DND-41 (cell line): ENCODE data around the gene NAA60.

ENCODE experiments used
- ATAC-seq: fragments of 200-7000 bp; cut with Tn5 transposase; 3 replicates; pipeline ENCODE4 v1.9.1; 2021; ENCODE audit warnings: low read depth; ENCODE audit not compliant: insufficient read depth
- DNase-seq: peaks from one replicate; pipeline ENCODE4 v3.0.0-alpha.2; 2020
- H2AFZ ChIP-seq: 2 replicates; pipeline ENCODE4 v1.6.0; 2012; ENCODE audit warnings: low read depth, low read length
- H3K27ac ChIP-seq: 2 replicates; pipeline ENCODE4 v1.5.1; 2012; ENCODE audit warnings: low read length, inconsistent platforms
- H3K27me3 ChIP-seq: fragments of 200-600 bp; sonication (generic); 2 replicates; pipeline ENCODE4 v1.6.0; 2012; ENCODE audit warnings: low read length, mild to moderate bottlenecking, inconsistent platforms; ENCODE audit not compliant: insufficient read depth, poor library complexity
- H3K36me3 ChIP-seq: 2 replicates; pipeline ENCODE4 v1.5.1; 2012; ENCODE audit warnings: low read length, inconsistent platforms; ENCODE audit not compliant: insufficient read depth
- H3K4me1 ChIP-seq: 2 replicates; pipeline ENCODE4 v1.5.1; 2012; ENCODE audit warnings: mild to moderate bottlenecking, low read length; ENCODE audit not compliant: insufficient read depth
- H3K4me2 ChIP-seq: 2 replicates; pipeline ENCODE4 v1.6.0; 2012; ENCODE audit warnings: mild to moderate bottlenecking, moderate library complexity, low read length, inconsistent platforms; ENCODE audit not compliant: insufficient read depth
- H3K4me3 ChIP-seq, 2 experiments: fragments of 200-600 bp in 1 of 2; shearing (Covaris generic) in 1 of 2; 2 replicates each; pipeline ENCODE4 v1.5.1; 2012 to 2016; ENCODE audit warnings: inconsistent platforms in 2 of 2, low read length in 2 of 2, mild to moderate bottlenecking in 2 of 2, low read depth in 1 of 2, moderate library complexity in 1 of 2
- H3K79me2 ChIP-seq: 2 replicates; pipeline ENCODE4 v1.6.0; 2012; ENCODE audit warnings: low read length, inconsistent platforms; ENCODE audit not compliant: insufficient read depth
- H3K9ac ChIP-seq: 2 replicates; pipeline ENCODE4 v1.6.0; 2012; ENCODE audit warnings: low read depth, mild to moderate bottlenecking, inconsistent platforms, low read length, moderate library complexity
- H3K9me3 ChIP-seq: 2 replicates; pipeline ENCODE4 v1.5.1; 2012; ENCODE audit warnings: low read length, moderate library complexity, mild to moderate bottlenecking, inconsistent platforms; ENCODE audit not compliant: insufficient read depth, severe bottlenecking
- H4K20me1 ChIP-seq: 2 replicates; pipeline ENCODE4 v1.6.0; 2012; ENCODE audit warnings: low read length; ENCODE audit not compliant: insufficient read depth
- CTCF ChIP-seq: IDR thresholded peaks from 2 replicates; pipeline ENCODE4 v1.5.1; 2012; ENCODE audit warnings: borderline replicate concordance, low read length, moderate library complexity, mild to moderate bottlenecking; ENCODE audit not compliant: poor library complexity, severe bottlenecking; ENCODE audit errors: extremely low read depth
- EZH2 ChIP-seq: IDR thresholded peaks from 3 replicates; pipeline ENCODE4 v1.6.1; 2012; ENCODE audit warnings: borderline replicate concordance, low read depth, mild to moderate bottlenecking, moderate library complexity, low read length, inconsistent platforms; ENCODE audit not compliant: severe bottlenecking

The NAA60 gene

GRCh38 chr16:3482659-3483241, 39.3 kb downstream of the NAA60 start:
- DNase-seq (no peak), ATAC-seq (no peak)
- peaks cover 54% of the 10 kb centered on the region for H4K20me1 ChIP-seq
- H3K27ac ChIP-seq = no peak overlapping the region
- H3K79me2 ChIP-seq = peaks cover 28% of the 10 kb centered on the region
- no peaks in the 10 kb centered on the region for H3K4me1 ChIP-seq
- no peak overlapping the region for H3K4me3 ChIP-seq
- H3K36me3 ChIP-seq = peaks cover 89% of the 10 kb centered on the region
- H3K9ac ChIP-seq = no peak overlapping the region
- no peaks in the 10 kb centered on the region for H3K9me3 ChIP-seq
- H3K27me3 ChIP-seq = no peaks in the 10 kb centered on the region
- H2AFZ ChIP-seq = no peak overlapping the region
- TF ChIP-seq EZH2 = no peak
- no peak for TF ChIP-seq CTCF
- H3K4me2 ChIP-seq = no peak overlapping the region

DNA sequence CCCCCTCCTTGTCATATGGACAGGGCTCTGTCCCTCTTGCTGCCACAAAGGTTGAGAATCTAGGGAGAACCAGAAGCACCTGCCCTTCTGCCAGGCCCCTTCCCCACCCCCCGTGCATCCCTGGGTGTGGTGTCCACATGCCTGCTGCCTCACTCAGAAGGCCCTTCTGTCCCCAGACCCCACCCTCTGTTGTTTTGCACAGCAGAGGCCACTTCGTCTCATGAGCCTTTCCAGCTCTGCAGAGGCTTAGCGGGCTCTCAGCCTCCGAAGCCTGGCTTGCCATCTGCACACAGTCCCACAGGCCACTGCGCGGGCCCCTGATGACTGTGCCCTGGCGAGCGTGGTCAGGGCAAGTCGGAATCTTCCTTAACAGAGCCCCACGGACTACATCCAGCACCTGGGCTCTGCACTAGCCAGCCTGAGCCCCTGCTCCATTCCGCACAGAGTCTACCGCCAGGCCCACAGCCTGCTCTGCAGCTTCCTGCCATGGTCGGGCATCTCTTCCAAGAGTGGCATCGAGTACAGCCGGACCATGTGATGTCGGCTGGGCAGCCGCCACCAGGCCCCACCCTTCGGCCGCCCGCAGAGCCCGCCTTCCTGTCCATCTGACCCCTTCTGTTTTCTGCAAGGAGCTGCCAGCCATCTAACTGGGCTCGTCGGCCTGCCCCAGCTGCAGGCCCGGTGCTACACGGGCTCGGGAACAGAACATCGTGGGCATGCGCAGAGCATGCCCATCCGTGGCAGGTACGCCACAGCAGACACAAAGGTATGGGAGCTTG, 41.0 kb downstream of the NAA60 start:
- no peaks in the 10 kb centered on the region for H3K4me1 ChIP-seq
- H3K36me3 ChIP-seq = peaks cover 82% of the 10 kb centered on the region
- H3K27ac ChIP-seq = no peak overlapping the region
- no peak for DNase-seq
- no peaks in the 10 kb centered on the region for H3K27me3 ChIP-seq
- no peak overlapping the region for H3K4me3 ChIP-seq
- no peak overlapping the region for H3K4me2 ChIP-seq
- no peak overlapping the region for H3K9ac ChIP-seq
- no peak for ATAC-seq
- H2AFZ ChIP-seq = no peak overlapping the region
- TF ChIP-seq CTCF (no peak), EZH2 (no peak)
- H3K79me2 ChIP-seq = peaks cover 15% of the 10 kb centered on the region
- H3K9me3 ChIP-seq = no peaks in the 10 kb centered on the region
- H4K20me1 ChIP-seq = peaks cover 42% of the 10 kb centered on the region; the same call in 1 of the 2 replicates

GRCh38 chr16:3485097-3485745, 41.7 kb downstream of the NAA60 start:
- Histone ChIP-seq H3K36me3 (peaks cover 76% of the 10 kb centered on the region), H3K4me1 (no peaks in the 10 kb centered on the region), H3K27ac (no peak overlapping the region), H2AFZ (no peak overlapping the region), H4K20me1 (peaks cover 39% of the 10 kb centered on the region; the same call in 1 of the 2 replicates), H3K4me3 (no peak overlapping the region), H3K27me3 (no peaks in the 10 kb centered on the region), H3K79me2 (peaks cover 10% of the 10 kb centered on the region; the same call in 1 of the 2 replicates), H3K9me3 (no peaks in the 10 kb centered on the region), H3K4me2 (no peak overlapping the region), H3K9ac (no peak overlapping the region)
- DNase-seq = no peak
- TF ChIP-seq EZH2 = no peak
- TF ChIP-seq CTCF = no peak
- ATAC-seq = no peak
